HCT116 (cell line): ENCODE data around the gene GPC5. TPM values are rescaled to one million over a fixed set of nuclear protein-coding genes. Genes with fewer than 3 reads are reported as not detected.

ENCODE experiments used
- ATAC-seq: fragments of 200-7000 bp; cut with Tn5 transposase; 2 replicates; pipeline ENCODE4 v1.9.1; 2020; ENCODE audit warnings: mild to moderate bottlenecking, moderate library complexity
- BruUV-seq: library from RNA; stranded (reverse); fragments of 400-500 nt; replicated peaks from 2 replicates; lab custom pipeline; 2021; lab: Mats Ljungman, UMichigan
- CTCF ChIA-PET: fragments of 300-600 bp; sonication (Branson Sonifier 250); formaldehyde crosslinking; loops from one replicate; lab custom pipeline; 2021; ENCODE audit warnings: antibody characterized with exemption; lab: Charles Lee
- POLR2A ChIA-PET: fragments of 300-600, 350-600 bp; sonication (Branson Sonifier 250); formaldehyde crosslinking; loops from one replicate; lab custom pipeline; 2021; ENCODE audit warnings: antibody characterized with exemption; lab: Charles Lee
- RAD21 ChIA-PET, 2 experiments: fragments of 300-600 bp; sonication (Branson Sonifier 250); formaldehyde crosslinking; loops; one replicate each; lab custom pipeline; 2023; ENCODE audit warnings: low total read pairs in 2 of 2; ENCODE audit not compliant: uncharacterized antibody in 2 of 2, unreplicated experiment in 2 of 2, low non-redundant PET in 1 of 2; lab: Charles Lee
- DNase-seq: peaks from one replicate; pipeline ENCODE4 v3.0.0-alpha.2; 2010; ENCODE audit warnings: low read depth, low spot score
- H2AFZ ChIP-seq: fragments of 200-600 bp; shearing (Covaris generic), sonication (generic); 2 replicates; pipeline ENCODE4 v1.6.1; 2017; ENCODE audit warnings: low read depth, mixed run types, mixed read lengths, antibody characterized with exemption, low read length; ENCODE audit not compliant: poor library complexity, severe bottlenecking
- H3K27ac ChIP-seq: 2 replicates; pipeline ENCODE4 v1.5.1; 2012; ENCODE audit warnings: low read depth, low read length
- H3K27me3 ChIP-seq: fragments of 200-600 bp; sonication (generic); 2 replicates; pipeline ENCODE4 v1.6.1; 2016; ENCODE audit warnings: mixed run types, low read length, mixed read lengths; ENCODE audit not compliant: insufficient read depth
- H3K36me3 ChIP-seq, 2 experiments: fragments of 200-500 bp in 1 of 2; fragments of 200-600 bp in 1 of 2; sonication (Bioruptor generic) in 1 of 2; sonication (generic) in 1 of 2; 2 replicates each; pipeline versions ENCODE4 v1.5.1 to v1.6.1; 2014 to 2016; ENCODE audit warnings: low read length in 2 of 2, inconsistent platforms in 1 of 2, mixed read lengths in 1 of 2, mixed run types in 1 of 2; ENCODE audit not compliant: insufficient read depth in 2 of 2, control insufficient read depth in 1 of 2
- H3K4me1 ChIP-seq, 2 experiments: fragments of 200-600 bp in 1 of 2; sonication (generic) in 1 of 2; 2 replicates each; pipeline versions ENCODE4 v1.5.1 to v1.6.1; 2012 to 2017; ENCODE audit warnings: low read length in 2 of 2, inconsistent platforms in 1 of 2, mild to moderate bottlenecking in 1 of 2, mixed read lengths in 1 of 2, mixed run types in 1 of 2, moderate library complexity in 1 of 2; ENCODE audit not compliant: insufficient read depth in 2 of 2, control insufficient read depth in 1 of 2
- H3K4me2 ChIP-seq: fragments of 200-600 bp; sonication (generic); 2 replicates; pipeline ENCODE4 v1.6.1; 2017; ENCODE audit warnings: mixed run types, low read length, mixed read lengths
- H3K4me3 ChIP-seq, 2 experiments: fragments of 200-600 bp in 1 of 2; sonication (generic) in 1 of 2; replicated peaks in 1 of 2; 2 replicates each; pipeline ENCODE4 v1.5.1; 2011 to 2016; ENCODE audit warnings: low read length in 2 of 2, control low read depth in 1 of 2, low read depth in 1 of 2, mild to moderate bottlenecking in 1 of 2, mixed read lengths in 1 of 2, mixed run types in 1 of 2
- H3K79me2 ChIP-seq: fragments of 200-600 bp; sonication (generic); 2 replicates; pipeline ENCODE4 v1.6.1; 2017; ENCODE audit warnings: mild to moderate bottlenecking, mixed run types, low read length, moderate library complexity, mixed read lengths; ENCODE audit not compliant: insufficient read depth
- H3K9ac ChIP-seq: fragments of 200-600 bp; sonication (generic); 2 replicates; pipeline ENCODE4 v1.6.1; 2016; ENCODE audit warnings: low read length, mixed read lengths
- H3K9me2 ChIP-seq: fragments of 200-600 bp; sonication (generic), shearing (Covaris generic); 2 replicates; pipeline ENCODE4 v1.6.1; 2017; ENCODE audit warnings: mixed run types, mild to moderate bottlenecking, moderate library complexity; ENCODE audit not compliant: insufficient read depth
- H3K9me3 ChIP-seq, 2 experiments: fragments of 200-500 bp in 1 of 2; fragments of 200-600 bp in 1 of 2; sonication (Bioruptor generic) in 1 of 2; sonication (generic) in 1 of 2; 2 replicates each; pipeline ENCODE4 v1.6.1; 2014 to 2017; ENCODE audit warnings: low read length in 2 of 2, mixed read lengths in 2 of 2, inconsistent platforms in 1 of 2, low read depth in 1 of 2, mild to moderate bottlenecking in 1 of 2, mixed run types in 1 of 2, moderate library complexity in 1 of 2; ENCODE audit not compliant: control insufficient read depth in 1 of 2, insufficient read depth in 1 of 2
- H4K20me1 ChIP-seq: fragments of 200-600 bp; sonication (generic), shearing (Covaris generic); 2 replicates; pipeline ENCODE4 v1.6.1; 2017; ENCODE audit warnings: mixed run types, mild to moderate bottlenecking, moderate library complexity; ENCODE audit not compliant: insufficient read depth
- CBX3 ChIP-seq: IDR thresholded peaks from 2 replicates; pipeline ENCODE4 v1.6.1; 2012; ENCODE audit warnings: low read depth
- EGR1 ChIP-seq: IDR thresholded peaks from 2 replicates; pipeline ENCODE4 v1.6.1; 2012; ENCODE audit warnings: low read depth
- ELF1 ChIP-seq: IDR thresholded peaks from 2 replicates; pipeline ENCODE4 v1.6.1; 2012; ENCODE audit warnings: low read depth, borderline replicate concordance
- EZH2 ChIP-seq: fragments of 200-600 bp; sonication (generic); IDR thresholded peaks from 2 replicates; pipeline ENCODE4 v1.6.1; 2017; ENCODE audit warnings: antibody characterized with exemption, mixed run types
- EZH2phosphoT487 ChIP-seq: fragments of 200-600 bp; IDR thresholded peaks from 2 replicates; pipeline ENCODE4 v1.6.1; 2018; ENCODE audit warnings: antibody characterized with exemption, borderline replicate concordance
- FOSL1 ChIP-seq: IDR thresholded peaks from 2 replicates; pipeline ENCODE4 v1.6.1; 2012; ENCODE audit warnings: low read depth
- JUND ChIP-seq: IDR thresholded peaks from 2 replicates; pipeline ENCODE4 v1.6.1; 2012
- POLR2A ChIP-seq: IDR thresholded peaks from 2 replicates; pipeline ENCODE4 v1.7.0; 2011; ENCODE audit warnings: borderline replicate concordance; ENCODE audit not compliant: insufficient read depth, insufficient read length; ENCODE audit errors: extremely low read depth
- POLR2AphosphoS5 ChIP-seq: IDR thresholded peaks from 2 replicates; pipeline ENCODE4 v1.6.1; 2011; ENCODE audit warnings: mild to moderate bottlenecking, low read depth, low read length, moderate library complexity
- RAD21 ChIP-seq: IDR thresholded peaks from 2 replicates; pipeline ENCODE4 v1.6.1; 2012; ENCODE audit warnings: low read depth, mild to moderate bottlenecking
- SIN3A ChIP-seq: IDR thresholded peaks from 2 replicates; pipeline ENCODE4 v1.6.1; 2012; ENCODE audit warnings: low read depth
- SP1 ChIP-seq: IDR thresholded peaks from 2 replicates; pipeline ENCODE4 v1.6.1; 2012; ENCODE audit warnings: low read depth
- SRF ChIP-seq: IDR thresholded peaks from 2 replicates; pipeline ENCODE4 v1.6.1; 2012; ENCODE audit warnings: low read depth
- TCF7L2 ChIP-seq: IDR thresholded peaks from 2 replicates; pipeline ENCODE4 v1.7.0; 2011; ENCODE audit warnings: borderline replicate concordance, inconsistent platforms; ENCODE audit not compliant: insufficient read depth, insufficient read length; ENCODE audit errors: extremely low read depth
- YY1 ChIP-seq: IDR thresholded peaks from 2 replicates; pipeline ENCODE4 v1.6.1; 2011; ENCODE audit warnings: low read length, low read depth, moderate library complexity, mild to moderate bottlenecking; ENCODE audit not compliant: insufficient replicate concordance; ENCODE audit errors: extremely low read depth
- ZFX ChIP-seq: fragments of 450-650 bp; IDR thresholded peaks from 2 replicates; pipeline ENCODE4 v1.6.1; 2017
- ZNF274 ChIP-seq: fragments of 200-500 bp; sonication (Bioruptor generic); IDR thresholded peaks from 2 replicates; pipeline ENCODE4 v1.6.1; 2014; ENCODE audit warnings: mild to moderate bottlenecking, low read depth, low read length, inconsistent platforms
- intact Hi-C: fragments of 100-400 bp; cut with micrococcal nuclease; formaldehyde crosslinking; loops from 2 replicates; pipeline ENCODE4 v1.10.0; 2022
- total RNA-seq: library from RNA; stranded (reverse); gene quantifications from one replicate; pipeline ENCODE4 v1.2.1, GENCODE V29; 2021; ENCODE audit not compliant: unreplicated experiment
- TF ChIP-seq, protein P1 (sequence below), 3 experiments: fragments of 200-600 bp in 1 of 3; sonication (generic) in 1 of 3; IDR thresholded peaks in 2 of 3; conservative IDR thresholded peaks in 1 of 3; 2 replicates each; pipeline ENCODE4 v1.5.1; 2012 to 2017; ENCODE audit warnings: low read depth in 2 of 3, low read length in 2 of 3, antibody characterized with exemption in 1 of 3, borderline replicate concordance in 1 of 3, control low read depth in 1 of 3, mild to moderate bottlenecking in 1 of 3, mixed read lengths in 1 of 3, mixed run types in 1 of 3, moderate library complexity in 1 of 3; ENCODE audit not compliant: insufficient read depth in 1 of 3
- TF ChIP-seq, protein P2 (sequence below): IDR thresholded peaks from 2 replicates; pipeline ENCODE4 v1.6.1; 2012; ENCODE audit warnings: low read depth
- TF ChIP-seq, protein P3 (sequence below): IDR thresholded peaks from 2 replicates; pipeline ENCODE4 v1.6.1; 2011; ENCODE audit warnings: mild to moderate bottlenecking, low read length, moderate library complexity; ENCODE audit not compliant: insufficient replicate concordance; ENCODE audit errors: extremely low read depth

GPC5 gene
- total RNA-seq, 1 experiment from 2014 or later, result not detected

DNA sequence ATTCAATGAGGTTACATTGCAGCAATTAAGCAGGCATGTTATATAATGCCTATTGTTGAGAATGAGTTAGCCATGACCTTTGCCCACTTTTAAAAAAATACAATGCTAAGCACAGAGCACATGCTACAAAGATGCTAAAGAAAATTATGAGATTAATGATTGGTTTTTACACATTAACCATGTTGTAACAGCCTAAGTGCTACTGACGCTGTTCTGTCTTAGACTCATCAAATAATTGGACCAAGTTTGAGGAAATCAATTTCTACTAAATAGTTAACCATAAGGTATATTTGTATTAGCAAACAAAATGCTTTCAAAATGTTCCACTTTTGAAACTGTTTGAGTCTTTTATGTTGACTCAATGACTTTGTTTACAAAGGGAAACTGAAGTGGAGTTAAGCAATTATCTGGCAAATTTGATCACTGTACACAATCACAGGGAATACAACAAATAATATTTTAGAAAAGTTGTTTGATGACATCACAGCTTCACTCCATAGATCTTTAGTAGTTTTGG is 36.6 kb upstream of the GPC5 start (continued):
- TF ChIP-seq EGR1 (no peak), CBX3 (no peak)

DNA sequence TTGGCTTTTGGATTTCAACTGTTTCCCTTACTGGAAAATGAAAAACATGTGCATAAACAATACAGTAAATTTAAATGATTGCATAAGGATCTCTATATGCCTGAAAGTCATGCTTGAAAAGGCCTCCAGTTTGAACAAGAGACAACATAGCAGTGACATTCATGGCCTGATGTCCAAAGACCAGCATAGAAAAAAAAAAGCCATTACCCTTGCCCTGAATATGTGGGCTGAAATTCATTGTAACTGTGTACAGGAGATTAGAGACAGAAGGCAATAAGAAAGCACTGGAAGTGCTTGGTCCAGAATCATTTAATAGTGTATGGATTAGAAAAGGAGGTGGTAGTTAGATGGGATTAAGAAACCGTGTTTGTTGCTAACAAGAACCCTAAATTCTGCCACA is 35.5 kb upstream of the GPC5 start:
- H4K20me1 ChIP-seq, result no peaks in the 10 kb centered on the region
- H3K79me2 ChIP-seq, result no peaks in the 10 kb centered on the region
- TF ChIP-seq ELF1 (no peak), RAD21 (no peak), EZH2 (no peak), SIN3A (no peak), JUND (no peak), SRF (no peak), SP1 (no peak), EZH2phosphoT487 (no peak), FOSL1 (no peak), CBX3 (no peak), ZNF274 (no peak), POLR2A (no peak), ZFX (no peak), YY1 (no peak), EGR1 (no peak), TCF7L2 (no peak), POLR2AphosphoS5 (no peak)
- TF ChIP-seq, protein P1, sequence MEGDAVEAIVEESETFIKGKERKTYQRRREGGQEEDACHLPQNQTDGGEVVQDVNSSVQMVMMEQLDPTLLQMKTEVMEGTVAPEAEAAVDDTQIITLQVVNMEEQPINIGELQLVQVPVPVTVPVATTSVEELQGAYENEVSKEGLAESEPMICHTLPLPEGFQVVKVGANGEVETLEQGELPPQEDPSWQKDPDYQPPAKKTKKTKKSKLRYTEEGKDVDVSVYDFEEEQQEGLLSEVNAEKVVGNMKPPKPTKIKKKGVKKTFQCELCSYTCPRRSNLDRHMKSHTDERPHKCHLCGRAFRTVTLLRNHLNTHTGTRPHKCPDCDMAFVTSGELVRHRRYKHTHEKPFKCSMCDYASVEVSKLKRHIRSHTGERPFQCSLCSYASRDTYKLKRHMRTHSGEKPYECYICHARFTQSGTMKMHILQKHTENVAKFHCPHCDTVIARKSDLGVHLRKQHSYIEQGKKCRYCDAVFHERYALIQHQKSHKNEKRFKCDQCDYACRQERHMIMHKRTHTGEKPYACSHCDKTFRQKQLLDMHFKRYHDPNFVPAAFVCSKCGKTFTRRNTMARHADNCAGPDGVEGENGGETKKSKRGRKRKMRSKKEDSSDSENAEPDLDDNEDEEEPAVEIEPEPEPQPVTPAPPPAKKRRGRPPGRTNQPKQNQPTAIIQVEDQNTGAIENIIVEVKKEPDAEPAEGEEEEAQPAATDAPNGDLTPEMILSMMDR (IDR thresholded peaks at IDR 0.05 in 2 of 3, conservative IDR thresholded peaks at IDR 0.05 in 1 of 3; ENCODE audit: borderline replicate concordance in 1 of 3, insufficient read depth in 1 of 3, low read depth in 2 of 3, low read length in 2 of 3), result no peak
- TF ChIP-seq, protein P2, sequence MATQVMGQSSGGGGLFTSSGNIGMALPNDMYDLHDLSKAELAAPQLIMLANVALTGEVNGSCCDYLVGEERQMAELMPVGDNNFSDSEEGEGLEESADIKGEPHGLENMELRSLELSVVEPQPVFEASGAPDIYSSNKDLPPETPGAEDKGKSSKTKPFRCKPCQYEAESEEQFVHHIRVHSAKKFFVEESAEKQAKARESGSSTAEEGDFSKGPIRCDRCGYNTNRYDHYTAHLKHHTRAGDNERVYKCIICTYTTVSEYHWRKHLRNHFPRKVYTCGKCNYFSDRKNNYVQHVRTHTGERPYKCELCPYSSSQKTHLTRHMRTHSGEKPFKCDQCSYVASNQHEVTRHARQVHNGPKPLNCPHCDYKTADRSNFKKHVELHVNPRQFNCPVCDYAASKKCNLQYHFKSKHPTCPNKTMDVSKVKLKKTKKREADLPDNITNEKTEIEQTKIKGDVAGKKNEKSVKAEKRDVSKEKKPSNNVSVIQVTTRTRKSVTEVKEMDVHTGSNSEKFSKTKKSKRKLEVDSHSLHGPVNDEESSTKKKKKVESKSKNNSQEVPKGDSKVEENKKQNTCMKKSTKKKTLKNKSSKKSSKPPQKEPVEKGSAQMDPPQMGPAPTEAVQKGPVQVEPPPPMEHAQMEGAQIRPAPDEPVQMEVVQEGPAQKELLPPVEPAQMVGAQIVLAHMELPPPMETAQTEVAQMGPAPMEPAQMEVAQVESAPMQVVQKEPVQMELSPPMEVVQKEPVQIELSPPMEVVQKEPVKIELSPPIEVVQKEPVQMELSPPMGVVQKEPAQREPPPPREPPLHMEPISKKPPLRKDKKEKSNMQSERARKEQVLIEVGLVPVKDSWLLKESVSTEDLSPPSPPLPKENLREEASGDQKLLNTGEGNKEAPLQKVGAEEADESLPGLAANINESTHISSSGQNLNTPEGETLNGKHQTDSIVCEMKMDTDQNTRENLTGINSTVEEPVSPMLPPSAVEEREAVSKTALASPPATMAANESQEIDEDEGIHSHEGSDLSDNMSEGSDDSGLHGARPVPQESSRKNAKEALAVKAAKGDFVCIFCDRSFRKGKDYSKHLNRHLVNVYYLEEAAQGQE, result no peak
- TF ChIP-seq, protein P3, sequence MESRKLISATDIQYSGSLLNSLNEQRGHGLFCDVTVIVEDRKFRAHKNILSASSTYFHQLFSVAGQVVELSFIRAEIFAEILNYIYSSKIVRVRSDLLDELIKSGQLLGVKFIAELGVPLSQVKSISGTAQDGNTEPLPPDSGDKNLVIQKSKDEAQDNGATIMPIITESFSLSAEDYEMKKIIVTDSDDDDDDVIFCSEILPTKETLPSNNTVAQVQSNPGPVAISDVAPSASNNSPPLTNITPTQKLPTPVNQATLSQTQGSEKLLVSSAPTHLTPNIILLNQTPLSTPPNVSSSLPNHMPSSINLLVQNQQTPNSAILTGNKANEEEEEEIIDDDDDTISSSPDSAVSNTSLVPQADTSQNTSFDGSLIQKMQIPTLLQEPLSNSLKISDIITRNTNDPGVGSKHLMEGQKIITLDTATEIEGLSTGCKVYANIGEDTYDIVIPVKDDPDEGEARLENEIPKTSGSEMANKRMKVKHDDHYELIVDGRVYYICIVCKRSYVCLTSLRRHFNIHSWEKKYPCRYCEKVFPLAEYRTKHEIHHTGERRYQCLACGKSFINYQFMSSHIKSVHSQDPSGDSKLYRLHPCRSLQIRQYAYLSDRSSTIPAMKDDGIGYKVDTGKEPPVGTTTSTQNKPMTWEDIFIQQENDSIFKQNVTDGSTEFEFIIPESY, result no peak
- ChIA-PET RAD21 (no interaction called here), POLR2A (no interaction called here), CTCF (no interaction called here)
- no peaks in the 10 kb centered on the region for H3K27me3 ChIP-seq
- no peak overlapping the region for H2AFZ ChIP-seq
- intact Hi-C loops, result no loop called here
- DNase-seq (no peak), ATAC-seq (no peak)
- no peaks in the 10 kb centered on the region for H3K9me3 ChIP-seq
- H3K27ac ChIP-seq, result no peak overlapping the region
- BruUV-seq, result no TSS peak
- no peaks in the 10 kb centered on the region for H3K9me2 ChIP-seq
- H3K4me1 ChIP-seq, result no peaks in the 10 kb centered on the region
- H3K9ac ChIP-seq, result no peak overlapping the region
- H3K4me3 ChIP-seq, result no peak overlapping the region
- no peak overlapping the region for H3K4me2 ChIP-seq
- H3K36me3 ChIP-seq, result no peaks in the 10 kb centered on the region
